Measurements from ENCODE around the gene DHX57. TPM values are rescaled to one million over a fixed set of nuclear protein-coding genes. Genes with fewer than 3 reads are reported as not detected.
"Not testable (repeated sequence)": the region's sequence is repeated elsewhere in the genome, so short reads cannot be mapped to it uniquely, and the experiment has no call there.

Gene DHX57
- total RNA-seq, 2 experiments from 2014 or later: 12.1 to 12.8 TPM

- no peak overlapping the region for H3K27ac Mint-ChIP-seq
- no peaks in the 10 kb centered on the region for H3K9me3 Mint-ChIP-seq
- peaks cover 12% of the 10 kb centered on the region for H3K36me3 Mint-ChIP-seq (ENCODE audit: low read depth)
- no peak overlapping the region for H3K4me3 Mint-ChIP-seq
- peaks cover 9% of the 10 kb centered on the region for H3K4me1 Mint-ChIP-seq
- CTCF ChIA-PET: interaction anchor here (1.0 kb wide), 1 partner anchor 32 kb away, joined by 4 read pairs; no protein-coding TSS in a partner anchor
- no peaks in the 10 kb centered on the region for H3K27me3 Mint-ChIP-seq
- DNase-seq: no peak
- POLR2A ChIA-PET: interaction anchor here (1.4 to 3.2 kb wide), 2 partner anchors 33 to 40 kb away, joined by 3 to 15 read pairs; partner anchors contain the start of gene SRSF7
These were observed 92.1 kb downstream of the DHX57 start for GRCh38 chr2:38783586-38783985.

GRCh38 chr2:38778687-38779082, 97.0 kb downstream of the DHX57 start:
- Mint-ChIP-seq H3K36me3 (ENCODE audit: low read depth) (peaks cover 17% of the 10 kb centered on the region), H3K9me3 (no peaks in the 10 kb centered on the region), H3K27me3 (peaks cover 16% of the 10 kb centered on the region), H3K4me3 (peak overlapping the region; percentile 93), H3K4me1 (peaks cover 24% of the 10 kb centered on the region), H3K27ac (peak overlapping the region; percentile 82)
- ChIA-PET CTCF (interaction anchor here (1.2 kb wide), 1 partner anchor 27 kb away, joined by 3 read pairs; the partner anchor contains the start of gene SRSF7), POLR2A (interaction anchor here (0.5 to 4.9 kb wide), 5 partner anchors 11 to 35 kb away, joined by 3 to 34 read pairs (median 4); partner anchors contain the start of gene SRSF7)
- DNase-seq: no peak

- DNase-seq: no peak
- POLR2A ChIA-PET: interaction anchor here (0.6 to 4.9 kb wide), 4 partner anchors 25 to 397 kb away, joined by 3 to 34 read pairs (median 4); partner anchors contain the start of gene SRSF7
- CTCF ChIA-PET: no interaction called here
- Mint-ChIP-seq H3K27me3 (peaks cover 16% of the 10 kb centered on the region), H3K27ac (no peak overlapping the region), H3K36me3 (ENCODE audit: low read depth) (peaks cover 11% of the 10 kb centered on the region), H3K4me1 (peaks cover 23% of the 10 kb centered on the region), H3K4me3 (no peak overlapping the region), H3K9me3 (no peaks in the 10 kb centered on the region)
These were observed 99.2 kb downstream of the DHX57 start for GRCh38 chr2:38776531-38776930.

GRCh38 chr2:38775921-38776225, 99.9 kb downstream of the DHX57 start:
- Mint-ChIP-seq H3K9me3 (no peaks in the 10 kb centered on the region), H3K36me3 (ENCODE audit: low read depth) (peaks cover 4% of the 10 kb centered on the region), H3K4me3 (no peak overlapping the region), H3K4me1 (peaks cover 23% of the 10 kb centered on the region), H3K27ac (no peak overlapping the region), H3K27me3 (peaks cover 16% of the 10 kb centered on the region)
- DNase-seq: no peak
- CTCF ChIA-PET: no interaction called here
- POLR2A ChIA-PET: interaction anchor here (1.1 to 4.9 kb wide), 3 partner anchors 25 to 34 kb away, joined by 3 to 34 read pairs (median 6); partner anchors contain the start of gene SRSF7

GRCh38 chr2:38775097-38775920, 100.4 kb downstream of the DHX57 start:
- no peak for DNase-seq
- Mint-ChIP-seq H3K27ac (no peak overlapping the region), H3K4me3 (no peak overlapping the region), H3K27me3 (peaks cover 16% of the 10 kb centered on the region), H3K36me3 (ENCODE audit: low read depth) (peaks cover 4% of the 10 kb centered on the region), H3K9me3 (no peaks in the 10 kb centered on the region), H3K4me1 (peaks cover 23% of the 10 kb centered on the region)
- CTCF ChIA-PET: interaction anchor here (0.9 kb wide), 1 partner anchor 40 kb away, joined by 3 read pairs; no protein-coding TSS in a partner anchor
- POLR2A ChIA-PET: interaction anchor here (1.1 to 4.9 kb wide), 3 partner anchors 24 to 34 kb away, joined by 3 to 34 read pairs (median 6); partner anchors contain the start of gene SRSF7

GRCh38 chr2:38771632-38772031, 104.1 kb downstream of the DHX57 start:
- peaks cover 14% of the 10 kb centered on the region for H3K27me3 Mint-ChIP-seq
- DNase-seq: no peak
- H3K9me3 Mint-ChIP-seq: no peaks in the 10 kb centered on the region
- ChIA-PET POLR2A (interaction anchor here (1.1 to 4.9 kb wide), 2 partner anchors 10 to 20 kb away, joined by 3 to 30 read pairs; partner anchors contain the start of gene SRSF7), CTCF (interaction anchor here (0.6 to 1.2 kb wide), 2 partner anchors 168 to 396 kb away, joined by 3 read pairs; no protein-coding TSS in a partner anchor)
- H3K36me3 Mint-ChIP-seq (ENCODE audit: low read depth): no peaks in the 10 kb centered on the region
- H3K4me3 Mint-ChIP-seq: no peak overlapping the region
- no peak overlapping the region for H3K27ac Mint-ChIP-seq
- peaks cover 5% of the 10 kb centered on the region for H3K4me1 Mint-ChIP-seq

GRCh38 chr2:38765551-38765950, 110.2 kb downstream of the DHX57 start:
- CTCF ChIA-PET: no interaction called here

GRCh38 chr2:38765149-38765548, 110.6 kb downstream of the DHX57 start:
- no peaks in the 10 kb centered on the region for H3K36me3 Mint-ChIP-seq (ENCODE audit: low read depth)
- no peaks in the 10 kb centered on the region for H3K9me3 Mint-ChIP-seq
- peaks cover 10% of the 10 kb centered on the region for H3K4me1 Mint-ChIP-seq
- no peak overlapping the region for H3K27ac Mint-ChIP-seq
- H3K4me3 Mint-ChIP-seq: no peak overlapping the region
- CTCF ChIA-PET: no interaction called here
- no peaks in the 10 kb centered on the region for H3K27me3 Mint-ChIP-seq
- no peak for DNase-seq
- POLR2A ChIA-PET: interaction anchor here (1.1 kb wide), 1 partner anchor 15 kb away, joined by 5 read pairs; no protein-coding TSS in a partner anchor

More at GRCh38 chr2:38765551-38765950, 110.2 kb downstream of the DHX57 start:
- Mint-ChIP-seq H3K27ac (no peak overlapping the region), H3K27me3 (no peaks in the 10 kb centered on the region), H3K4me3 (no peak overlapping the region), H3K9me3 (no peaks in the 10 kb centered on the region), H3K36me3 (ENCODE audit: low read depth) (no peaks in the 10 kb centered on the region), H3K4me1 (peaks cover 10% of the 10 kb centered on the region)
- DNase-seq: no peak
- POLR2A ChIA-PET: interaction anchor here (1.1 to 1.3 kb wide), 2 partner anchors 14 to 15 kb away, joined by 4 to 5 read pairs; partner anchors contain the start of gene SRSF7

- ChIA-PET POLR2A (interaction anchor here (4.9 kb wide), 1 partner anchor 12 kb away, joined by 64 read pairs; the partner anchor contains the start of gene SRSF7), CTCF (interaction anchor here (1.1 kb wide), 1 partner anchor 256 kb away, joined by 3 read pairs; no protein-coding TSS in a partner anchor)
- no peaks in the 10 kb centered on the region for H3K9me3 Mint-ChIP-seq
- DNase-seq: no peak
- H3K27ac Mint-ChIP-seq: no peak overlapping the region
- H3K27me3 Mint-ChIP-seq: no peaks in the 10 kb centered on the region
- no peak overlapping the region for H3K4me3 Mint-ChIP-seq
- no peaks in the 10 kb centered on the region for H3K36me3 Mint-ChIP-seq (ENCODE audit: low read depth)
- peaks cover 10% of the 10 kb centered on the region for H3K4me1 Mint-ChIP-seq
These were observed 112.0 kb downstream of the DHX57 start for GRCh38 chr2:38763728-38764127.

GRCh38 chr2:38763228-38763627, 112.5 kb downstream of the DHX57 start:
- Mint-ChIP-seq H3K27me3 (no peaks in the 10 kb centered on the region), H3K4me1 (peaks cover 10% of the 10 kb centered on the region), H3K4me3 (no peak overlapping the region), H3K9me3 (no peaks in the 10 kb centered on the region), H3K27ac (no peak overlapping the region), H3K36me3 (ENCODE audit: low read depth) (no peaks in the 10 kb centered on the region)
- ChIA-PET POLR2A (interaction anchor here (4.9 kb wide), 1 partner anchor 12 kb away, joined by 64 read pairs; the partner anchor contains the start of gene SRSF7), CTCF (interaction anchor here (0.7 to 1.1 kb wide), 3 partner anchors 14 to 255 kb away, joined by 3 to 4 read pairs (median 3); no protein-coding TSS in a partner anchor)
- no peak for DNase-seq

GRCh38 chr2:38755891-38756290, 119.8 kb downstream of the DHX57 start:
- H3K9me3 Mint-ChIP-seq; H3K36me3 Mint-ChIP-seq (ENCODE audit: low read depth); H3K27ac Mint-ChIP-seq; H3K27me3 Mint-ChIP-seq; H3K4me3 Mint-ChIP-seq; CTCF ChIA-PET; POLR2A ChIA-PET; DNase-seq: not testable (repeated sequence)
- peaks cover 19% of the 10 kb centered on the region for H3K4me1 Mint-ChIP-seq

GRCh38 chr2:38754506-38754905, 121.2 kb downstream of the DHX57 start:
- Mint-ChIP-seq H3K27ac (peak overlapping the region; percentile 65), H3K27me3 (no peaks in the 10 kb centered on the region), H3K9me3 (no peaks in the 10 kb centered on the region), H3K36me3 (ENCODE audit: low read depth) (peaks cover 16% of the 10 kb centered on the region), H3K4me3 (peak overlapping the region; percentile 63), H3K4me1 (peaks cover 23% of the 10 kb centered on the region)
- ChIA-PET POLR2A (interaction anchor here (0.7 to 9.4 kb wide), 3 partner anchors 16 to 23 kb away, joined by 3 to 170 read pairs (median 5); partner anchors contain the start of gene GEMIN6), CTCF (no interaction called here)
- DNase-seq: no peak

- Mint-ChIP-seq H3K27me3 (no peaks in the 10 kb centered on the region), H3K27ac (peak overlapping the region; percentile 74), H3K9me3 (no peaks in the 10 kb centered on the region), H3K36me3 (ENCODE audit: low read depth) (peaks cover 21% of the 10 kb centered on the region), H3K4me1 (peaks cover 25% of the 10 kb centered on the region), H3K4me3 (peak overlapping the region; percentile 73)
- ChIA-PET CTCF (no interaction called here), POLR2A (interaction anchor here (0.7 to 9.4 kb wide), 4 partner anchors 16 to 24 kb away, joined by 3 to 170 read pairs (median 18); partner anchors contain the start of gene GEMIN6)
- no peak for DNase-seq
These were observed 121.7 kb downstream of the DHX57 start for GRCh38 chr2:38754049-38754448.

Measured in activated CD4-positive, alpha-beta memory T cell treated with anti-CD3 and anti-CD28 coated beads, Interleukin-2, amount 10 ng/mL, durations not matched to agents 7 days and 5 days (primary cell).